Measurements from ENCODE around the gene ESR2. TPM values are rescaled to one million over a fixed set of nuclear protein-coding genes. Genes with fewer than 3 reads are reported as not detected.

Gene ESR2
- total and polyA plus RNA-seq, 2 of the 8 experiments (the other 6 are each of a cell fraction or from before 2014, with no cell fraction given), result 0.19 to 0.23 TPM

- TF ChIP-seq EZH2 (IDR thresholded peaks at IDR 0.05; ENCODE audit: low read depth, low read length, severe bottlenecking) (no peak), RXRA (IDR thresholded peaks at IDR 0.05; ENCODE audit: insufficient read depth, low read depth, low read length) (no peak), NRF1 (IDR thresholded peaks at IDR 0.05; ENCODE audit: low read depth, low read length) (no peak), TAF1 (IDR thresholded peaks at IDR 0.05; ENCODE audit: low read depth, low read length) (no peak), JUN (IDR thresholded peaks at IDR 0.05; ENCODE audit: low read depth, low read length) (no peak)
Observed at GRCh38 chr14:64125270-64125669, 168.9 kb downstream of the ESR2 start (continued).
